ENCODE data around the gene C10orf143. TPM values are rescaled to one million over a fixed set of nuclear protein-coding genes. Genes with fewer than 3 reads are reported as not detected.
A peak's percentile ranks its signal among the peaks of the same experiment; 100 is the strongest.

C10orf143 gene
- total and polyA plus RNA-seq, 2 experiments from 2014 or later: 0.21 to 3.7 TPM

DNA sequence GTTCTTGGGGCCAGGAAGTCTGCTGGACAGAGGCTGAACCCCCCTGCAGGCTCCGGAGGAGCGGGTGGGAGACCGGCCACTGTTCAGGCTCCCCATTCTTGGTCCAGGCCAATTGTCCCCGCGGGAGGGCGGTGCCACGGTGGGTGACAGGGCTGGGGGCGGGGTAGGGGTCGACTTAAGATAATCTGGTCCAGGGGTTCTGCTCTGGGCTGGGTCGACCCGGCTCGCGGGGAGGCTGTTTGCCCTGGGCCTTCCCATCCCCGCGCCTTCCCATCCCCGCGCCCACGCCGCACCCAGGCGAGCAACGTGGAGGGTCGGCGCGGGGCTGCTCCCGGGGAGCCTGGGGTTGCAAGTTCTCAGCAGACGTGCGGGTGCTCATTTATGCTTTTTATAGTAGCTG is 18.3 kb upstream of the C10orf143 start:
- no peak overlapping the region for H3K27ac Mint-ChIP-seq
- Histone ChIP-seq H3K36me3 (ENCODE audit: insufficient read depth) (no peaks in the 10 kb centered on the region), H3K4me3 (peak overlapping the region; percentile 21; the same call in 1 of the 2 replicates), H3K4me1 (ENCODE audit: insufficient read depth) (peaks cover 9% of the 10 kb centered on the region; the same call in 1 of the 2 replicates), H3K27me3 (ENCODE audit: insufficient read depth) (no peaks in the 10 kb centered on the region), H4K20me1 (replicated peaks; ENCODE audit: insufficient read depth) (no peaks in the 10 kb centered on the region), H3K4me2 (peak overlapping the region; percentile 66), H3K79me2 (replicated peaks; ENCODE audit: insufficient read depth) (no peaks in the 10 kb centered on the region), H3K9me2 (ENCODE audit: insufficient read depth) (no peaks in the 10 kb centered on the region), H2AFZ (peak overlapping the region; percentile 76; the same call in 1 of the 2 replicates), H3F3A (replicated peaks; ENCODE audit: low read depth) (0 out of 2 replicates have a peak, but pooled peaks cover 3% of the 10 kb centered on the region), H3K27ac (ENCODE audit: low read depth) (no peak overlapping the region)
- DNase-seq (ENCODE audit: low spot score) (no peak), ATAC-seq (peak; percentile 41)
- H3K4me3 Mint-ChIP-seq: no peak overlapping the region
- TF ChIP-seq CREB1 (CRISPR knock-in tag; IDR thresholded peaks at IDR 0.05; ENCODE audit: low read depth) (no peak), EZH2 (IDR thresholded peaks at IDR 0.05; ENCODE audit: low read depth, unreplicated experiment) (no peak), ZNF114 (CRISPR knock-in tag; IDR thresholded peaks at IDR 0.05) (no peak), NANOG (IDR thresholded peaks at IDR 0.05; ENCODE audit: borderline replicate concordance) (no peak), JUNB (IDR thresholded peaks at IDR 0.05; ENCODE audit: unreplicated experiment) (no peak)
- TF ChIP-seq, protein P1, sequence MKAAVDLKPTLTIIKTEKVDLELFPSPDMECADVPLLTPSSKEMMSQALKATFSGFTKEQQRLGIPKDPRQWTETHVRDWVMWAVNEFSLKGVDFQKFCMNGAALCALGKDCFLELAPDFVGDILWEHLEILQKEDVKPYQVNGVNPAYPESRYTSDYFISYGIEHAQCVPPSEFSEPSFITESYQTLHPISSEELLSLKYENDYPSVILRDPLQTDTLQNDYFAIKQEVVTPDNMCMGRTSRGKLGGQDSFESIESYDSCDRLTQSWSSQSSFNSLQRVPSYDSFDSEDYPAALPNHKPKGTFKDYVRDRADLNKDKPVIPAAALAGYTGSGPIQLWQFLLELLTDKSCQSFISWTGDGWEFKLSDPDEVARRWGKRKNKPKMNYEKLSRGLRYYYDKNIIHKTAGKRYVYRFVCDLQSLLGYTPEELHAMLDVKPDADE (IDR thresholded peaks at IDR 0.05): no peak
- TF ChIP-seq, protein P2, sequence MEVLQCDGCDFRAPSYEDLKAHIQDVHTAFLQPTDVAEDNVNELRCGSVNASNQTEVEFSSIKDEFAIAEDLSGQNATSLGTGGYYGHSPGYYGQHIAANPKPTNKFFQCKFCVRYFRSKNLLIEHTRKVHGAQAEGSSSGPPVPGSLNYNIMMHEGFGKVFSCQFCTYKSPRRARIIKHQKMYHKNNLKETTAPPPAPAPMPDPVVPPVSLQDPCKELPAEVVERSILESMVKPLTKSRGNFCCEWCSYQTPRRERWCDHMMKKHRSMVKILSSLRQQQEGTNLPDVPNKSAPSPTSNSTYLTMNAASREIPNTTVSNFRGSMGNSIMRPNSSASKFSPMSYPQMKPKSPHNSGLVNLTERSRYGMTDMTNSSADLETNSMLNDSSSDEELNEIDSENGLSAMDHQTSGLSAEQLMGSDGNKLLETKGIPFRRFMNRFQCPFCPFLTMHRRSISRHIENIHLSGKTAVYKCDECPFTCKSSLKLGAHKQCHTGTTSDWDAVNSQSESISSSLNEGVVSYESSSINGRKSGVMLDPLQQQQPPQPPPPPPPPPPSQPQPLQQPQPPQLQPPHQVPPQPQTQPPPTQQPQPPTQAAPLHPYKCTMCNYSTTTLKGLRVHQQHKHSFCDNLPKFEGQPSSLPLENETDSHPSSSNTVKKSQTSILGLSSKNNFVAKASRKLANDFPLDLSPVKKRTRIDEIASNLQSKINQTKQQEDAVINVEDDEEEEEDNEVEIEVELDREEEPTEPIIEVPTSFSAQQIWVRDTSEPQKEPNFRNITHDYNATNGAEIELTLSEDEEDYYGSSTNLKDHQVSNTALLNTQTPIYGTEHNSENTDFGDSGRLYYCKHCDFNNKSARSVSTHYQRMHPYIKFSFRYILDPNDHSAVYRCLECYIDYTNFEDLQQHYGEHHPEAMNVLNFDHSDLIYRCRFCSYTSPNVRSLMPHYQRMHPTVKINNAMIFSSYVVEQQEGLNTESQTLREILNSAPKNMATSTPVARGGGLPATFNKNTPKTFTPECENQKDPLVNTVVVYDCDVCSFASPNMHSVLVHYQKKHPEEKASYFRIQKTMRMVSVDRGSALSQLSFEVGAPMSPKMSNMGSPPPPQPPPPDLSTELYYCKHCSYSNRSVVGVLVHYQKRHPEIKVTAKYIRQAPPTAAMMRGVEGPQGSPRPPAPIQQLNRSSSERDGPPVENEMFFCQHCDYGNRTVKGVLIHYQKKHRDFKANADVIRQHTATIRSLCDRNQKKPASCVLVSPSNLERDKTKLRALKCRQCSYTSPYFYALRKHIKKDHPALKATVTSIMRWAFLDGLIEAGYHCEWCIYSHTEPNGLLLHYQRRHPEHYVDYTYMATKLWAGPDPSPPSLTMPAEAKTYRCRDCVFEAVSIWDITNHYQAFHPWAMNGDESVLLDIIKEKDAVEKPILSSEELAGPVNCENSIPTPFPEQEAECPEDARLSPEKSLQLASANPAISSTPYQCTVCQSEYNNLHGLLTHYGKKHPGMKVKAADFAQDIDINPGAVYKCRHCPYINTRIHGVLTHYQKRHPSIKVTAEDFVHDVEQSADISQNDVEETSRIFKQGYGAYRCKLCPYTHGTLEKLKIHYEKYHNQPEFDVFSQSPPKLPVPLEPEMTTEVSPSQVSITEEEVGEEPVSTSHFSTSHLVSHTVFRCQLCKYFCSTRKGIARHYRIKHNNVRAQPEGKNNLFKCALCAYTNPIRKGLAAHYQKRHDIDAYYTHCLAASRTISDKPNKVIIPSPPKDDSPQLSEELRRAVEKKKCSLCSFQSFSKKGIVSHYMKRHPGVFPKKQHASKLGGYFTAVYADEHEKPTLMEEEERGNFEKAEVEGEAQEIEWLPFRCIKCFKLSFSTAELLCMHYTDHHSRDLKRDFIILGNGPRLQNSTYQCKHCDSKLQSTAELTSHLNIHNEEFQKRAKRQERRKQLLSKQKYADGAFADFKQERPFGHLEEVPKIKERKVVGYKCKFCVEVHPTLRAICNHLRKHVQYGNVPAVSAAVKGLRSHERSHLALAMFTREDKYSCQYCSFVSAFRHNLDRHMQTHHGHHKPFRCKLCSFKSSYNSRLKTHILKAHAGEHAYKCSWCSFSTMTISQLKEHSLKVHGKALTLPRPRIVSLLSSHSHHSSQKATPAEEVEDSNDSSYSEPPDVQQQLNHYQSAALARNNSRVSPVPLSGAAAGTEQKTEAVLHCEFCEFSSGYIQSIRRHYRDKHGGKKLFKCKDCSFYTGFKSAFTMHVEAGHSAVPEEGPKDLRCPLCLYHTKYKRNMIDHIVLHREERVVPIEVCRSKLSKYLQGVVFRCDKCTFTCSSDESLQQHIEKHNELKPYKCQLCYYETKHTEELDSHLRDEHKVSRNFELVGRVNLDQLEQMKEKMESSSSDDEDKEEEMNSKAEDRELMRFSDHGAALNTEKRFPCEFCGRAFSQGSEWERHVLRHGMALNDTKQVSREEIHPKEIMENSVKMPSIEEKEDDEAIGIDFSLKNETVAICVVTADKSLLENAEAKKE (CRISPR knock-in tag; IDR thresholded peaks at IDR 0.05): no peak
- peaks cover 12% of the 10 kb centered on the region; the same call in 2 of the 3 replicates for H3K4me1 Mint-ChIP-seq
- peaks cover 2% of the 10 kb centered on the region for H3K27me3 Mint-ChIP-seq (ENCODE audit: insufficient read depth, low read depth, poor library complexity)
- no peaks in the 10 kb centered on the region for H3K9me3 Mint-ChIP-seq
- H3K36me3 Mint-ChIP-seq (ENCODE audit: low read depth): no peaks in the 10 kb centered on the region

Measured in GM23338 (cell line).